SK-N-SH (cell line): ENCODE results near the gene SPTA1.

ENCODE experiments used
- CTCF ChIP-seq: fragments of 200-600 bp; sonication (generic); IDR thresholded peaks from 2 replicates; pipeline ENCODE4 v1.6.1; 2017; ENCODE audit warnings: antibody characterized with exemption, mild to moderate bottlenecking, moderate library complexity
- EP300 ChIP-seq, 2 experiments: IDR thresholded peaks; 2 replicates each; pipeline versions ENCODE4 v1.4.0 to v1.6.1; 2012; ENCODE audit warnings: borderline replicate concordance in 1 of 2, low read depth in 1 of 2, low read length in 1 of 2
- EZH2phosphoT487 ChIP-seq: fragments of 200-600 bp; sonication (generic); IDR thresholded peaks from 2 replicates; pipeline ENCODE4 v1.6.1; 2017; ENCODE audit warnings: low read depth, mixed run types, mild to moderate bottlenecking, antibody characterized with exemption, moderate library complexity, borderline replicate concordance
- GATA2 ChIP-seq: sonication (generic); formaldehyde crosslinking; IDR thresholded peaks from 2 replicates; pipeline ENCODE4 v1.5.0; 2020; ENCODE audit warnings: mild to moderate bottlenecking, missing genetic modification reagents
- IRF3 ChIP-seq: fragments of 150-350 bp; IDR thresholded peaks from 2 replicates; pipeline ENCODE4 v1.6.1; 2016; ENCODE audit warnings: mild to moderate bottlenecking, low read depth, low read length
- NFIC ChIP-seq: IDR thresholded peaks from 2 replicates; pipeline ENCODE4 v1.4.0; 2012; ENCODE audit warnings: borderline replicate concordance
- POLR2AphosphoS5 ChIP-seq: IDR thresholded peaks from 2 replicates; pipeline ENCODE4 v1.6.1; 2012; ENCODE audit warnings: low read depth, low read length
- RAD21 ChIP-seq: IDR thresholded peaks from 2 replicates; pipeline ENCODE4 v1.6.1; 2012; ENCODE audit warnings: mild to moderate bottlenecking, low read length
- SIN3A ChIP-seq: IDR thresholded peaks from 2 replicates; pipeline ENCODE4 v1.6.1; 2012; ENCODE audit warnings: low read depth, mild to moderate bottlenecking, low read length, moderate library complexity, borderline replicate concordance
- TAF1 ChIP-seq: IDR thresholded peaks from 2 replicates; pipeline ENCODE4 v1.6.1; 2012; ENCODE audit warnings: low read depth, mild to moderate bottlenecking, low read length, moderate library complexity, borderline replicate concordance
- ZBTB33 ChIP-seq: IDR thresholded peaks from 2 replicates; pipeline ENCODE4 v1.4.0; 2012; ENCODE audit warnings: low read depth, borderline replicate concordance
- TF ChIP-seq, protein P1 (sequence below): IDR thresholded peaks from 2 replicates; pipeline ENCODE4 v1.4.0; 2012; ENCODE audit warnings: low read depth

DNA sequence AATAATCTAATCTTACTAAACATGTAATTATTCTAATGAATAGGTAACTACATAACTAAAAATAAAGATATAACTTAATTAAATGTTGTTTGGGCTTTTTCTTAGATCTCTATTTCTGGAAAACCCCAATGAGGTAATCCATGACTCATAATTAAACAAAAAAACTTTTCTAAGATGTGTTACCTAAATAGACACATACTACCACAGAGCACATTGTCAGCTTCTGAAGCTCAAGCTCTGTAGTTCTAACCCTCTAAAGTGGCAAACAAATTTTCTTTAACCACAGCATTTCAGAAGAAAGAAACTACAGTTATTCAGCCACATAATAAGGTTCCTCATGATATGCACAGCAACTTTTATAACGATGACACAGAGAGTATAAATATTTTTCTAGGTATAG, 29.8 kb upstream of the SPTA1 start:
- TF ChIP-seq TAF1 (no peak), CTCF (no peak), POLR2AphosphoS5 (no peak), NFIC (no peak), EZH2phosphoT487 (no peak), GATA2 (CRISPR knock-in tag) (no peak), ZBTB33 (no peak), IRF3 (no peak), SIN3A (no peak), RAD21 (no peak), EP300 (IDR thresholded peaks at IDR 0.05; ENCODE audit: borderline replicate concordance in 1 of 2, low read depth in 1 of 2, low read length in 1 of 2) (no peak)
- TF ChIP-seq, protein P1, sequence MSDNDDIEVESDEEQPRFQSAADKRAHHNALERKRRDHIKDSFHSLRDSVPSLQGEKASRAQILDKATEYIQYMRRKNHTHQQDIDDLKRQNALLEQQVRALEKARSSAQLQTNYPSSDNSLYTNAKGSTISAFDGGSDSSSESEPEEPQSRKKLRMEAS = no peak
